NCI-H526 (cell line): ENCODE results near the gene HACE1.

Experiments
- DNase-seq, 2 experiments: peaks; one replicate each; lab custom pipeline; 2025; lab: John Stamatoyannopoulos, UW

The HACE1 gene

DNA sequence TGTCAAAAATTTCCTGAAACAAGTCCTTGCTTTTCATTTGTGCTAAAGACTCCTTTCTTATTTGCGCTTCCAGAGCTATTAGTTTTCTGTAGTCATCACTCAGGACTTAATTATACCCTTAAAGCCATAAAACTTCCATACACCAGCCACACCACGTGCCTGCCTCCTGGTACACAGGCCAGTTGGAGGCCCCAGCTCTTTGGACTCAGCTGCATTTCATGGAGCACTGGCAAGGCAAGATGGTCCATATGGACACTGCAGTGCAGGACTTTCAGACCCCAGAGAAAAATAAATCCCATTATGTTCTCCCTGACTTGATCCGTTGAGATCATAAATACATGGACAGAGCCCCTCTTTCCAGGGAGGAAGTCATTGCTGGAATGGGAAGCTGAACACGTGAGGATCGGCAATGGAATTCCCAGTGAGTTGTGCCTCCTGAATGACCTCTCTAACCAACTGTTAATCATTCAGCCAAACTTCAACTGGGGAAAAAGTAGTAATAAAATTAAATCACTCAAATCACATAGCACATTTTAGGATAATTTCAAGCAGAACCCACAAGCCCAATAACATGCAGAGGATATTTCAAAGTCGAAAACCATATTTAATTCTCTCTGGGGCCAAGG is 173.1 kb downstream of the HACE1 start:
- DNase-seq: no peak

DNA sequence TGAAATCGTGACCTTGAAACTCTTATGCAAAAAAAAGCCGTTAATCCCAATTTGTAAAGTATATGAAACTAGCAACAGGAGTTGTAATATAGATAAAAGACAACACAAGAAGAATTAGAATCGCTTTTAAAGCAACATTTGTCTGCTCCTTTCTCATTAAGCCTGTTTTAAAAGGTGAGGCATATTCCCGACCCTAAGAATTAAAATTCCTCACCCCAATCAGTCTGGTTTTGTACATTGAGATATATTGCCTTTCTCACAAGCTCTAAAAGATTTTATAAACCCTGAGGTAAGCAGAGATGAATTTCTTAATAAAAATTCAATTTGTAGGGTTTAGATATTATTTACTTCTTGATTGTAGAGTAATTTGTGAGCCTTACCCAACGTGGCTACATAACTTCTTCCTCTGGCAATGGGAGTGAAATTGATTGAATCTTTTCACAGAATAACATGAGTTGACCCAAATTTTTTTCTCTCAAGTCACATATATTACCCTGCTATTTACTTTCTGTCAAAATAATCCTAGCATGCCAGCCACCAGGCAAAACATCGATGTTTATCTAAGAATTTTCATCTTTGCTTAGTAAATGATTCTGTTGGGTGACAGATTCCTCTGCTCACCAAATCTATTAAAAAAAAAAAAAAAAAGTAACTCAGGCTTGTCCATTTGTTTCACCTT is 173.7 kb downstream of the HACE1 start:
- no peak for DNase-seq

DNA sequence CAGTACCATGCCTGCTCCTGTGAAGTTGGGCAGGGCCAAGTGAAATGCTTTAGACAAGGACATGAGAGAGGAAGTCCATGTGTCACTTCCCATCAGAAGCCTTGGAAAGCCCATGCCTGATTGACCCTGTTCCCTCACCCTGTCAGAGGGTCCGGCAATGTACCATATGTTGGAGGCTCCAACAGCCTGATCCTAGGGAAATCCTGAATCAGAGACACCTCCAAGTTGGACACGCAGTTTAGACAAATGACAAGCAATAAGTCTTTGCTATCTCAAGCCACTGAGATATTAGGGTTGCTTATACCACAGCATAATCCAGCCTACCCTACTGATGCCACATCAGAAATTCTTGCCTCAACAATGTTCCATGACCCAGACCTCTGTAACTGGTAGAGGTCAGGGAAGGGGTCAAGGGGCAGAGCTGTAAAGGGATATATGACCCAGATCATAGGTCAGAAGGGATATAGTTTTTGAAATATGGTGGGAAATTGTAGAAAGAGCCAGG is 174.8 kb downstream of the HACE1 start:
- no peak for DNase-seq

DNA sequence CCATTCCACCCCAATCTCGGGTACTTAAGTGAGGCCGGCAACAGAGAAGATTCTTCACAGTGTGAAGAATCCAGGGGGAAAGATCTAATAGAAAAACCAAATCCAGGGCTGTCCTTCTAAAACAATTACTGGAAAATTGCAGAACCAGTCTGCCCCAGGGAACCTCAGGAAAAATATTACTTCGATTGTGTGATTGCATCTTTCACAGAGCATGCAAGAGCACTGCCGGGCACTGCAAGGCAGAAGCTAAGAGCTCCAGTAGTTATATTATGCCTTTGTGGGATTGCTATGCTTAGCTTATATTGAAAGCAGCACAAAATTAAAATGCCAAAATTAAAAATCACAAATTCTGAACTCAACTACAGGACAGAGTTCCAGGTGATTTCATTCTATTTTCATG is 175.9 kb downstream of the HACE1 start:
- no peak for DNase-seq

DNA sequence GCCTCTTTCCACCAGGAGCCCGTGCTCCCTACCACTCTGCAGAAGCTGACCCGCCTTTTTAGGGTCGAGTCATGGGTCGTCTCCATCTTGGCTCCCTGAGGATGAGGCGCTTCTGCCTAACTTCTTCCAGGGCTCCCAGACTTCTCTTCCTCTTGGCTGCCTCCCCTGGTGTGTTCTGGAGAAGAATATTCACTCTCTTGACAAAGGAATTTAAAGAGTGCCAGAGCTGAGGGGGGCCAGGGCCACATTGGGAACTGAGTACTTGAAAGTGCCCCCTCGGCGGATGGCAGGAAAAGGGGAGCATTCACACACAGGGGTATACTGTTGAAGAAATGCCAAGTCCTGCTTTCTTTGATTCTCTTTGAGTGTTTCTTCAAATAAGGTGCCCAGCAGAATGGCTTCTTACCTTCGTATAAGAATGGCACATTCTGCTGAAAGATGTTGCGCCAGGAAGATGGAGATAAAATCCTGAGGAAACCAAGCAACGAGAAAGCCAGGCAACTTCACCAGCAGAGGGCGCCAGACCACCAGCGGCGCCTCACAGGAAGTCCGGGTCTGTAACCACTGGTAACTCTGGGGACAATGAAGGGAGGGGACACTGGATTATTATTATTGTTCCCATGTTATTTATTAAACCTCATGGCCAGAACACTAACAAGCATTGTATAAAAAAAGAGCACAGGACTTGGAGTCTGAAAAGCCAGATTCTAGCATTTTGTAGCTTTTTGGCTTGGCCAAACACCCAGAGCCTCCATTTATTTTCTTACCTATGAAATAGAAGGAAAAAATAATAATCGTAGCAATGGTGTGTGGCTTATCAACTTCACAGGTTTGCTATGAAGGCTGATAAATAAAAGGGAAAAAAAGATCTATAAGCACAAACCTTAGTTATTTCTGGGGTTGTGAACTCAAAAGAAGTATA is 176.7 kb downstream of the HACE1 start:
- DNase-seq: peak in 1 of 2 experiments; percentile 58

DNA sequence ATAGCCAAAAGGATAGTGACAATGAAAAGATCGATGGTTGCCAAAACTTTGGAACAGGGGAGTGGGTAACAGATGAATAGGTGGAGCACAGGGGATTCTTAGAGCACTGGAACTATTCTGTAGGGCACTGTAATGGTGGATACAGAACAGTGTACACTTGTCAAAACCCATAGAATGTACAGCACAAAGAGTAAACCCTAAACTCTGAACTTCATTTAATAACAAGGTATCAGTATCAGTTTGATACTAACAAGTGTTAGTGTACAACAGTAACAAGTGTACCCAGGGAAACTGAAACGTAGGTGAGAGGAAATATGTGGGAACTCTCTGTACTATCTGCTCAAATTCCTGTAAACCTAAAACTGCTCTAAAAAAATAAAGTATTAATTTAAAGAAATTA is 179.2 kb downstream of the HACE1 start:
- no peak for DNase-seq

DNA sequence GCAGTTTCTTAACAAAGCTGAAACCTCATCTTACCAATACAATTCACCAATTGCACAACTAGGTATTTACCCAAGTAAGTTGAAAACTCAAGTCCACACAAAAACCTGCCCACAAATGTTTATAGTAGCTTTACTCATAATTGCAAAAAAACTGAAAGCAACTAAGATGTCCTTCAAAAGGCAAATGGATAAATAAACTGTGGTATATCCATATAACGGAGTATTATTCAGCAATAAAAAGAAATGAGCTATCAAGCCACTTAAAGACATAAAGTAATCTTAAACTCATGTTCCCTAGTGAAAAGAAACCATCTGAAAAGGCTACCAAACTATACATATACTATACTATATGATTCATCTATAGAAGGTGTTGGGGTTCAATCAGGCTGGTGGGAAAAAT is 179.7 kb downstream of the HACE1 start:
- DNase-seq: no peak
